Colonic mucosa (tissue), 4 donors: ENCODE measurements around the gene ITGA3. TPM values are rescaled to one million over a fixed set of nuclear protein-coding genes. Genes with fewer than 3 reads are reported as not detected.
"Not testable (repeated sequence)": the region's sequence is repeated elsewhere in the genome, so short reads cannot be mapped to it uniquely, and the experiment has no call there.

Experiments used
- DNase-seq: peaks from one replicate; pipeline ENCODE4 v3.0.0-alpha.2; 2020
- H3K27ac ChIP-seq: fragments of 200-600 bp; one replicate; pipeline ENCODE4 v1.8.0; 2021
- H3K27me3 ChIP-seq: fragments of 200-600 bp; one replicate; pipeline ENCODE4 v1.8.0; 2021
- H3K36me3 ChIP-seq: fragments of 200-600 bp; one replicate; pipeline ENCODE4 v1.8.0; 2021
- H3K4me1 ChIP-seq: fragments of 200-600 bp; one replicate; pipeline ENCODE4 v1.8.0; 2021; ENCODE audit warnings: mild to moderate bottlenecking
- H3K4me3 ChIP-seq: fragments of 200-600 bp; one replicate; pipeline ENCODE4 v1.8.0; 2021
- H3K9ac ChIP-seq, 2 donors: one replicate each; pipeline ENCODE4 v1.7.0; 2013; ENCODE audit warnings: control low read depth in 2 of 2, low read depth in 2 of 2, low read length in 2 of 2
- H3K9me3 ChIP-seq: fragments of 200-600 bp; one replicate; pipeline ENCODE4 v1.8.0; 2021
- CTCF ChIP-seq: fragments of 200-600 bp; IDR thresholded peaks from one replicate; pipeline ENCODE4 v1.8.0; 2022; ENCODE audit warnings: antibody characterized with exemption, mild to moderate bottlenecking
- intact Hi-C: fragments of 100-400 bp; cut with DNase I; formaldehyde crosslinking; loops from one replicate; pipeline ENCODE4 v1.14.1; 2022
- total RNA-seq, 2 donors: library from RNA; stranded (reverse); fragmentation: NEBNext Ultra II Directional in 1 of 2; extraction: Animal tissue kit (Norgen Biotek cat#: 25700) in 1 of 2; gene quantifications; one replicate each; pipeline ENCODE4 v1.2.1, GENCODE V29; 2021
- donor health status: healthy.
- donor health status: DM: no; HTN: no; CAD: no.
- donor health status: DM: no; HTN: no; CAD: no.

The ITGA3 gene
- total RNA-seq, 2 donors from 2014 or later: 111 to 116 TPM

- Histone ChIP-seq H3K9me3 (no peaks in the 10 kb centered on the region), H3K36me3 (no peaks in the 10 kb centered on the region), H3K27ac (no peak overlapping the region), H3K27me3 (no peaks in the 10 kb centered on the region), H3K4me1 (no peaks in the 10 kb centered on the region), H3K9ac (no peak overlapping the region), H3K4me3 (no peak overlapping the region)
- DNase-seq: no peak
- TF ChIP-seq CTCF: no peak
- intact Hi-C loops: no loop called here
These were observed 20.0 kb upstream of the ITGA3 start for GRCh38 chr17:50035945-50036344.

GRCh38 chr17:50036455-50037261 is 19.3 kb upstream of the ITGA3 start:
- no peak overlapping the region for H3K9ac ChIP-seq
- no peaks in the 10 kb centered on the region for H3K4me1 ChIP-seq
- intact Hi-C loops: no loop called here
- no peak overlapping the region for H3K4me3 ChIP-seq
- H3K36me3 ChIP-seq: no peaks in the 10 kb centered on the region
- H3K27me3 ChIP-seq: no peaks in the 10 kb centered on the region
- no peak for DNase-seq
- no peak for TF ChIP-seq CTCF
- no peaks in the 10 kb centered on the region for H3K9me3 ChIP-seq
- H3K27ac ChIP-seq: no peak overlapping the region

- intact Hi-C loops: no loop called here
- no peaks in the 10 kb centered on the region for H3K4me1 ChIP-seq
- H3K9ac ChIP-seq: no peak overlapping the region
These were observed 18.4 kb upstream of the ITGA3 start for GRCh38 chr17:50037321-50038107.

GRCh38 chr17:50039058-50039457 is 16.9 kb upstream of the ITGA3 start:
- H3K9ac ChIP-seq: no peak overlapping the region
- H3K4me3 ChIP-seq: no peak overlapping the region
- H3K9me3 ChIP-seq: no peaks in the 10 kb centered on the region
- peaks cover 3% of the 10 kb centered on the region for H3K4me1 ChIP-seq
- intact Hi-C loops: no loop called here
- no peaks in the 10 kb centered on the region for H3K36me3 ChIP-seq
- H3K27ac ChIP-seq: no peak overlapping the region
- no peak for TF ChIP-seq CTCF
- DNase-seq: no peak
- no peaks in the 10 kb centered on the region for H3K27me3 ChIP-seq

More at GRCh38 chr17:50037321-50038107, 18.4 kb upstream of the ITGA3 start:
- Histone ChIP-seq H3K36me3 (no peaks in the 10 kb centered on the region), H3K27ac (no peak overlapping the region), H3K9me3 (no peaks in the 10 kb centered on the region), H3K4me3 (no peak overlapping the region), H3K27me3 (no peaks in the 10 kb centered on the region)
- peak; percentile 49 for DNase-seq
- no peak for TF ChIP-seq CTCF

GRCh38 chr17:50040496-50040895 is 15.4 kb upstream of the ITGA3 start:
- H3K27ac ChIP-seq, DNase-seq, H3K27me3 ChIP-seq, H3K9me3 ChIP-seq, H3K36me3 ChIP-seq, H3K9ac ChIP-seq, intact Hi-C loops, H3K4me1 ChIP-seq, H3K4me3 ChIP-seq: not testable (repeated sequence)

- peaks cover 3% of the 10 kb centered on the region for H3K4me1 ChIP-seq
- no peak for DNase-seq
- intact Hi-C loops: no loop called here
These were observed 13.7 kb upstream of the ITGA3 start for GRCh38 chr17:50042211-50042610.

More at GRCh38 chr17:50042211-50042610, 13.7 kb upstream of the ITGA3 start:
- Histone ChIP-seq H3K27me3 (no peaks in the 10 kb centered on the region), H3K4me3 (no peak overlapping the region), H3K27ac (no peak overlapping the region), H3K36me3 (no peaks in the 10 kb centered on the region), H3K9ac (no peak overlapping the region), H3K9me3 (no peaks in the 10 kb centered on the region)
- no peak for TF ChIP-seq CTCF
